Ecto neural progenitor cell (in vitro differentiated cells): ENCODE results near the gene FBLN7.
"Not testable (repeated sequence)": the region's sequence is repeated elsewhere in the genome, so short reads cannot be mapped to it uniquely, and the experiment has no call there.

ENCODE experiments used
- DNase-seq: peaks from one replicate; pipeline ENCODE4 v3.0.0-alpha.2; 2018; ENCODE audit warnings: low spot score

Gene FBLN7

GRCh38 chr2:112184121-112184520 is 45.9 kb downstream of the FBLN7 start:
- DNase-seq = no peak

GRCh38 chr2:112185131-112185530 is 46.9 kb downstream of the FBLN7 start:
- no peak for DNase-seq

GRCh38 chr2:112187046-112187715 is 49.0 kb downstream of the FBLN7 start:
- no peak for DNase-seq

- DNase-seq = no peak
Measured at GRCh38 chr2:112187805-112188596, 49.8 kb downstream of the FBLN7 start.

GRCh38 chr2:112189001-112189556 is 50.9 kb downstream of the FBLN7 start:
- DNase-seq = no peak

GRCh38 chr2:112194028-112194427 is 55.8 kb downstream of the FBLN7 start:
- no peak for DNase-seq

- no peak for DNase-seq
Measured at GRCh38 chr2:112194482-112194881, 56.3 kb downstream of the FBLN7 start.

- no peak for DNase-seq
Measured at GRCh38 chr2:112195167-112195766, 57.1 kb downstream of the FBLN7 start.

GRCh38 chr2:112195950-112196349 is 57.8 kb downstream of the FBLN7 start:
- no peak for DNase-seq

- no peak for DNase-seq
Measured at GRCh38 chr2:112197868-112198267, 59.7 kb downstream of the FBLN7 start.

GRCh38 chr2:112198780-112199179 is 60.6 kb downstream of the FBLN7 start:
- DNase-seq = no peak

- no peak for DNase-seq
Measured at GRCh38 chr2:112199188-112199587, 61.0 kb downstream of the FBLN7 start.

- no peak for DNase-seq
Measured at GRCh38 chr2:112201696-112202430, 63.7 kb downstream of the FBLN7 start.

- DNase-seq = no peak
Measured at GRCh38 chr2:112204411-112204810, 66.2 kb downstream of the FBLN7 start.

GRCh38 chr2:112207905-112208304 is 69.7 kb downstream of the FBLN7 start:
- not testable (repeated sequence) for DNase-seq

GRCh38 chr2:112216167-112216566 is 78.0 kb downstream of the FBLN7 start:
- DNase-seq = no peak

GRCh38 chr2:112217854-112218253 is 79.7 kb downstream of the FBLN7 start:
- no peak for DNase-seq

GRCh38 chr2:112220186-112220585 is 82.0 kb downstream of the FBLN7 start:
- no peak for DNase-seq

GRCh38 chr2:112220831-112221230 is 82.6 kb downstream of the FBLN7 start:
- DNase-seq = no peak

GRCh38 chr2:112229348-112229747 is 91.2 kb downstream of the FBLN7 start:
- no peak for DNase-seq

GRCh38 chr2:112230371-112230770 is 92.2 kb downstream of the FBLN7 start:
- no peak for DNase-seq
